Ammon's horn (tissue), 1 donor: Measurements from ENCODE around the gene C1QTNF3.
"Not testable (repeated sequence)": the region's sequence is repeated elsewhere in the genome, so short reads cannot be mapped to it uniquely, and the experiment has no call there.

Source experiments
- DNase-seq: peaks from one replicate; pipeline ENCODE4 v3.0.0-alpha.2; 2016; ENCODE audit warnings: low spot score

C1QTNF3 gene, protein sequence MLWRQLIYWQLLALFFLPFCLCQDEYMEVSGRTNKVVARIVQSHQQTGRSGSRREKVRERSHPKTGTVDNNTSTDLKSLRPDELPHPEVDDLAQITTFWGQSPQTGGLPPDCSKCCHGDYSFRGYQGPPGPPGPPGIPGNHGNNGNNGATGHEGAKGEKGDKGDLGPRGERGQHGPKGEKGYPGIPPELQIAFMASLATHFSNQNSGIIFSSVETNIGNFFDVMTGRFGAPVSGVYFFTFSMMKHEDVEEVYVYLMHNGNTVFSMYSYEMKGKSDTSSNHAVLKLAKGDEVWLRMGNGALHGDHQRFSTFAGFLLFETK

DNA sequence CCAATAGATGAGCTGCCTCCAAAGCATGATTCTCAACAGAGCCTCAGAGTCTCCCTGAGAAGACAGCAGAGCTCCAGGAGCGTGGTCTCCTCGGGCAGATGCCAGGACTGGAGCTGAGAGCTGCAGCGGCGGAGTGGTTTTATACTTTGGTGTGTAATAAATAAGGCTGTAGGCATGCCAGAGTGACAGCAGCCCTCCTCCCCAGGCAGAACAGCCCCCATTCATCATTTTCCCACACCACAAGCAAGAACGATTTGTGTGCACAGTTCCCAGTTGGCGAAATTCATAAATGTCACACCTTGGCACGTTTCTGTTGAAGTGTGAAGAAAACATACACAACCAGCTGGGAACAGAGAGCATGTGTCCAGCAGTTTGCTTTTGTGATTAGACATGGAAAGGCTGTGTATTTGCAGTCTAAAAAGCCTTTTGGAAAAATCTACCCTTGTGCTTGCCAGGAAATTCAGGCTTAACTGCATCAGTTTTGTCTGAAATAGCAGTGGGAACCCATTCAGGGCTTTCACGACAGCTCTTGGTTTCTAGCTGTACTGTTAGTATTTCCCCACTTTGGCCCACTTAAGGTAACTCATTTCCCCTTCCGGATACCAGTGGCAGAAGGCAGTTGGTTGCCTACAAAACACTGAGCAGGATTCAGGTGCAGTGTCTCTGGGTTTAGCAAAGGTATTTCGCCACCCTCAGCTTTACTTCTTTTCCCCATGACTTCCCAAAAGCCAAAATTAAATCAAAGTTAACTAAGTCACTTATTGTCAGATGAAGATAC, at the start of gene C1QTNF3:
TSS of gene C1QTNF3 (minus strand) at position 115 of the 778 bp plus-strand sequence. CDS start at position 27, 88 bp downstream.
- peak; percentile 26 for DNase-seq

DNA sequence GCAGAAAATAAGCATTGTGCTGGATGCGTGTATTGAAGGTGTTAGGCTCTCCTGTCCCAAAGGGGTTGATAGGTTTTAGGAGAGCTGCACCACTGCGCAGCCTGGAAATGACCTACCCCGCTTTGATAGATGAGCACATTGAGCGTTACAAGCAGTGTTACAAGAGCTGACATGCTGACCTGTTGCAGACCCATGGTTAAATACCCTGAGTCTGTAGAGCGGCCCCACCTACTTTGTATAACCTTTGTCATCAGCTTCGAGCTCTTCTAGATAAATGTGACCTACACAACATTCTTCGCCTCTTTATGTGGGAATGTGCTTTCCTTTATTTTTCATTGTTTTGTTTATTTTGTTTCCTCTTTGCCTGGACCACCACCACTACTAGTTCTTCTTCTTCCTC, 48.0 kb upstream of the C1QTNF3 start:
- DNase-seq, result not testable (repeated sequence)

DNA sequence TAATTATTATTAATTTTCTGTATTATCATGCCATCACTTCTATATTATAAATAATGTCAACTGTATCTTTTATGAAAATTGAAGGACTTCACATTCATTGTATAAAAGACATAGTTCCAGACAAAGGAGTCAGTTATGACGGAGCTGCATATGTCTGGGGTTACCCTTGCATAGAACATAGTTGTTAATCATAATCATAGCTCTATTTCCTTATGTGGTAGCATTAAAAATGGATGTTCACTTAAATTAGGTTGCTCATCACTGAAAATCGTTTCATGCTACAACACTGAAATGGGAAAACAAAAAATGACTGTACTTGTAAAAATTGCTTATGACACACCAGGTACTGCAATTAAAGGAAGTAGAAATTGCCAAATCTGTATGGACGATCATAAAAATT, 46.8 kb upstream of the C1QTNF3 start:
- not testable (repeated sequence) for DNase-seq

DNA sequence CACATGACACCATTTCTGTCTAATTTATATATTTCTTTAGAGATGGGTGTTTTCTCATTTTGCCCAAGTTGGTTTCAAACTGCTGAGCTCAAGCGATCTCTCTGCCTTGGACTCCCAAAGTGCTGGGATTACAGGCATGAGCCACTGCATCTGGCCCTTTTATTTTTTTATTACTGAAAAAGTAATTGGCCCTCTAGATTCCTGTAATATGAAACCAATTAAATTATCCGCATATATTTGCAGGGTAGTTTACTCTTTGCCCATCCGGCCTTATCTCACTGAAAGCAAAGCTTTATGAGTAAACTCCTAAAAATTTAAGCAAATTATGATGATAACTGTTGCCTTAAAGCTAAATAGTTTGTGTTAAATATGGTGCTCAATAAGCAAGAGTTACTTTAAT, 44.7 kb upstream of the C1QTNF3 start:
- DNase-seq, result not testable (repeated sequence)

DNA sequence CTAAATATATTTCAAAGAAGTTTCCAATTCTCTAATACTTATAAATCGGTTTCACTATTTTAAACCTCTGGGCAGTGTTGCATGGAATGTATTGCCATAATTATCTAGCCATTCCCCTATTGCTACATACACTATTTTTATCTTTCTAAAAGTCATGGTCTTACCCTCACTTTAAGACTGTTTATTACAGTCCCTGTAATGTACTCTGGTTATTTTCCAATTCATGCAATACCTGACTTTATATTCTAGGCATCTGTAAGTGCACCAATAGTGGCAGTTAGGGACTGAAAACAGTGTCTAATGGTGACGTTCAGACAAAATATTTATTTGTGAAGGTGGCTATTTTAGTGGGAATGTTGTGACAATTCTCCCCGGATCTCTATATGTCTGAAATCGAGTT, 40.9 kb upstream of the C1QTNF3 start:
- DNase-seq, result not testable (repeated sequence)

DNA sequence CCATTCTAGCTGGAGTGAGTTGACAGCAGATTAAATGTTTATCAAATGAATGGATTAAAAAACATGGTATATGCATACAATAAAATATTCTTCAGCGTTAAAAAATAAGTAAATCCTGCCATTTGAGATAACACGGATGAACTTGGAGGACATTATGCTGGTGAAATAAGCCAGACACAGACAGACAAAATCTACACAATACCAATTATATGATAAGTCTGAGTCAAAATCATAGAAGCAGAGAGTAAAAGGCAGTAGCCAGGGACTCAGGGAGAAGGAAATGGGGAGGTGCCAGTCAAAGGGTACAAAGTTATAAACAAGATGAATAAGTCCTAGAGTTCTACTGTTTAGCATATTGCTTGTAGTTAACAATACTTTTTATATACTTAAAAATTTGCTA, 36.5 kb upstream of the C1QTNF3 start:
- not testable (repeated sequence) for DNase-seq

DNA sequence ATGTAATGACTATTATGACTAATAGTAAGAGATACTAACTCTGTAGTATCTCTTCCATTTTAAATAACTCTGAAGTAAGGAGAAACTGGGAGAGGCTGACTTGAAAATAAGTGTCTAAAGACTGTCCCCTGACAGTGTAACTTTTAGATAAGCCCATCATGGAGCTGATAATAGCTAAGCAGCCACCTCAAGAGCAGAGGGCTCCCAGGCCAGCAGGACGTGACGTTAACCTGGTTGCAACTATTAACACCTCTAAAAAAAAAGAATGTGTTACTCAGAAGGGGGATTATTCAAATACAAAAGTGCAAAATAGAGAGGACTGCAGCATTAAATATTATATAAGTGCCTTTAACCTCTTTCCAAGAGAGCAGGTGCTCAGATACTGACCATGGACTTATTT, 34.6 kb upstream of the C1QTNF3 start:
- not testable (repeated sequence) for DNase-seq

DNA sequence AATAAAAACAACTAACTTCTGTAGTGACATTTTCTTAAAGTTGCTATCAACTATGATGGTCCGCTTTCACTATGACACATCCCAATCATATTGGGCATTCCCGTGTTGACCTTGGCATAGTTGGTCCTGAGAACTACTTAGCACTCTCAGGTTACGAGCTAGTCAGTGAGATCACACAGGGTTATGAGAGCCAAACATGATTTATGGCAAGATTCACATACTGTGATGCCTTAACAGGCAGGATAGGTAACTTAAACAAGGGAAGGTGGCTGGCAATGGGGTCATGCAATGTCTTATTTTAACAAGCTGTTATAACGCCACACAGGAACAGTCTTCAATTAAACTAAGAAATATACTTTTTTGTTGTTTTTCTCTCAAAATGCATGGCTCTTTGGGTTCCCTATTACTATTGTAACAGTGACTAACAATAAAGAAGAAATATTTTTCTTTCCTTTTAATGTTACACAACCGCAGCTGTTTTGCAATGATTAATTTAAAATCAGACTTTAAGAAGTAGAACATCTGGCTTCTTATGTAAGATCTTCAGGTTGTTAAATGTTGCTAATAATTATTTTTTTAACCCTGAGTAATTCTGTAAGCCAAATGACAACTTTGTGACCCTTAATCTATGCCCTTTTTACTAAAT, 33.8 kb upstream of the C1QTNF3 start:
- DNase-seq, result not testable (repeated sequence)

DNA sequence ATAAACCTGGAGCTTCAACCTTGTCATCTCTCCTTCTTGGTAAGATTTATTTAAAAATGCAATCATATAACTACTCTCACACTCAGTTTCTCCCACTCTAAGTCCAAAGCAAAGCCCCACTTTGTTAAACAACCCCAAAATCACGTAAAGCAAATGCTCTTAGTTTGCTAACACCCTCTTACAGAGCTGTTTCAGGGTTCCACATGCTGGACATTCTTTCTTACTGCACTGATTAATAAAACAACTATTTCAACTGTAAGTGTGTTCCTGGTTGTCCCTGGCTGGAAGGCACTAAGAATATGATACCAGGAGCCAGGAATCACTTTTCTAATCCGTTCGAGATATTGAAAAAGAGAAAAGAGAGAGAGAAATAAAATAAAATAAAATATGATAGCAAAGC, 31.5 kb upstream of the C1QTNF3 start:
- DNase-seq, result not testable (repeated sequence)

DNA sequence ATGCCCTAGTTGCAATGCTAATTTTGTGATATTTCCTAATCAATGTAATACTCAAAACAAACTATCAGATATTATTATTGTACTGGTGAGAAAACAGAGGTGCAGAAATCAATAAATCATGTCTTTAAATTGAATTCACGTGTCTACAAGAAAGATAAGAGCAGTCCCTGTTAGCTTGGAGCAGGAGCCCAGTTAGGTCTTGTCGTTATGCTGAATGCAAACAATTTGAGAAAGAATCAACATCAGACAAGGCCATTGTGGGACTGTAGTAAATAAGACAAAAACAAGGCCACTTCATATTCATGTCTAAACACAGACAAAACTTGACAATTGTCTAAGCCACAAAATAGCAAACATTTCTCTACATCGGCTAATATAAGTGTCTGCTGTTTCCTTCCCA, 31.1 kb upstream of the C1QTNF3 start:
- not testable (repeated sequence) for DNase-seq

DNA sequence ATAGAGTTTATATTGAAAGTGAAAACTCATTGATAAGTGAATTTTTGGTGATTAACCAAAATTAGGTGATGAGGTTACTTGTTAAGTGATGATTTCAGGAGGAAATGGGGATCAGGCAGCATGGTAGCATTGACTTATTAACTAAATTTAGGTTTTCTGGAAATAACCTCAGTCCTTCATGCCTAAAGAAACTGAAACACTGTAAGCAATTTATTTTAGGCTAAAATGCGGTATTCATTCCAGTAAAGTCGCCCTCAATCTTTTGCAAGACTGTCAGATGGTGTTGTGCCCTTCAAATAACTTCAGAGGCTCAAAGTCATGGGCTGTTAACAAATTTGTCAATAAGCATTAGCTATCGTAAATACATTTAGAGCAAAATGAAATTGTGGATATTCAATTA, 27.6 kb upstream of the C1QTNF3 start:
- not testable (repeated sequence) for DNase-seq

DNA sequence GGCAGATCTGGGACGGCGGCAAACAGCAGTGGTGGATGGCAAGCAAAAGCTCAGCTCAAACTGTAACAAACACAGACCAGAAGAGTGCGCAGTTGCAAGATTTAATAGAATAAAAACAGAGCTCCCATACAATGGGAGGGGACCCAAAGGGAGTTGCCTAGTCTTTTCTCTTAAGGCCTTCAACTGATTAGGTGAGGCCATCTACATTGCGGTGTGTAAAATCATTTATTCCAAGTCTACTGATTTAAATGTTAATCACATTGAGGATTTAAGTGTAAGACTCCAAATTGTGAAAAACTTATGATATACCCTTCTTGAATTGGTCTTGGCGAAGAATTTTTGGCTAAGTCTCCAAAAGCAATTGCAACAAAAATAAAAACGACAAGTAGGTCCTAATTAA, 21.6 kb upstream of the C1QTNF3 start:
- no peak for DNase-seq

DNA sequence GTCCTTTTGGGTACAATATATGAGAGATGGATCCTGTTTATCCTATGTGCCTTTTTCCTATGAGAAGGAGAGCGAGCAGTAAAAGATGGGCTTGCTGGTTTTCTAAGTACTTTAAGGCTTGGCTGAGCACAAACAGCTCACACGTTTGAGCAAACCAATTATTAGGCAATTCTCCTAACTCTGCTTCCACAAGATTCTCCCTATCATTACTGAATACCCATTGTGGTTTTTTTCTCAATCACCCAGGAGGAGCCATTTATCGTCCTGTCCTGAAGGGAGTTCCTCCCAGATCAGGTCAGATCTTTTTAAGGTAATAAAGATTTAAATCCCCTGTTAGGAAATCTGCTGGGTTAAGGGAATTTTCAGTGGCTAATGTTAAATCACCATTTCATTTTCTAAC, 19.4 kb upstream of the C1QTNF3 start:
- DNase-seq, result no peak

DNA sequence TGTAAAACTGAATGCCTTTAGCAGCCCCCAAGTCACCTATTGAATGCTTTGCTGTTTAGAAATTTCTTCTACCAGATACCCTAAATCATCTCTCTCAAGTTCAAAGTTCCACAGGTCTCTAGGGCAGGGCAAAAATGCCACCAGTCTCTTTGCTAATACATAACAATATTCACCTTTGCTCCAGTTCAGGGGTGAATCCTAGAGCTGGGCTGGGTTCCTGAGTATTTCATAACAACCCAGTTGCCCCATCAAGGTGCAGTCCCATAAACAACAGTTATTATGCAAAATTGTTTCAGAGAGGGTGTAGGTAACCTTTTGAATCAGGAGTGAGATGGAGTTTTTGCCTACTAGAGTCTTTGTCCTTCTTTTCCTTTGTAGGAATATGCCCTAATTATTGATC, 19.0 kb upstream of the C1QTNF3 start:
- DNase-seq, result no peak

DNA sequence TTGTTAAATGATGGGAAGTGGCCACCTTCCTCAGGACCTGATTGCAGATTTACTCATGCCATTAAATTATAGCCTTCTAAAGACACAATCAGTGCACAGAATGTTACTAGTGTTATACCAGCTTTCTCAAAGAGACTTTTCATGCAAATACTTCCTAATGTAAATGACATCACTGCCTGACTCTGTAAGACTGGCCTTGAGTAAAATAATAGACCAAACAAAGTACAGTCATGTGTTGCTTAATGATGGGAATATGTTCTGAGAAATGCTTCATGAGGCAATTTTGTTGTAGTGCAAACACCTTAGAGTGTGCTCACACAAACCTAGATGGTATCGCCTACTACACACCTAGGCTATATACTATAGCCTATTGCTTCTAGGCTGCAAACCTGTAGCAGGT, 17.0 kb upstream of the C1QTNF3 start:
- DNase-seq, result no peak

DNA sequence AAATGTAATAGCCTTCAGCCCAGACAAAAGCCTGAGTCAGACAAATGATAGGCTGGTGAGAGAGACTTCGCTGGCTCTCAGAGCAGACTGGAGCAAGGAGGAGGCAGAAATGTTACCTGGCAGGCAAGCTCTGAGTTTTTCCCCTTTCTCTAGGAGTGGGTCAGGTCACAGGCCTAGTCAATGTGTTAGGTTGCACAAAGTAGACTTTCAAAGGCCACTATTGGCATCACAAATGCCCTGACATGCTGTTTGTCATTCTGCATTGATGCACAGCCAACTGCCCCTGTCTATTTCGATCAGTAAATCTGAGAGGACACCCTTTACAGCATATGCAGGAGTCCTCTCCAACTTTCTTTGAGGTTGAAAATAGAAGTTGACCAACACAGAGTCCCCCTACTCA, 15.5 kb upstream of the C1QTNF3 start:
- DNase-seq, result no peak

DNA sequence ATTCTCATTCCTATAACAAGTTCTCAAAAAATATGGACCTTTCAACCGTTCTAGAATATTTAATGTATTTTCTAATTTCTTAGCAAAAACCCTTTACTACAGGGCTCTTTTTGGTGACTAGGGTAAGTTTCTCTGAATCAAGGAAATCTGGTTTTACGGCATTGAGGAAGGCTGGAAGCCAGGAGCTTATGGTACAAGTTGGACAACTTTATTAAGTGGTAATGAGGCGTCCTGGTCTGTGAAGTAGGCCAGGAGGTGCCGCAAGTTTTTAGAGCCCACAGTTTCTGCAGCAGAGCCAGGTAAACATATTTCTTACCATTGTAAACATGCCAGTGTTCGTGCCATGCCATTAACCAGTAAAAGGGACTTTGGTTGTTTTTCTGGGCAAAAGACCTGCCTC, 14.6 kb upstream of the C1QTNF3 start:
- DNase-seq, result no peak

DNA sequence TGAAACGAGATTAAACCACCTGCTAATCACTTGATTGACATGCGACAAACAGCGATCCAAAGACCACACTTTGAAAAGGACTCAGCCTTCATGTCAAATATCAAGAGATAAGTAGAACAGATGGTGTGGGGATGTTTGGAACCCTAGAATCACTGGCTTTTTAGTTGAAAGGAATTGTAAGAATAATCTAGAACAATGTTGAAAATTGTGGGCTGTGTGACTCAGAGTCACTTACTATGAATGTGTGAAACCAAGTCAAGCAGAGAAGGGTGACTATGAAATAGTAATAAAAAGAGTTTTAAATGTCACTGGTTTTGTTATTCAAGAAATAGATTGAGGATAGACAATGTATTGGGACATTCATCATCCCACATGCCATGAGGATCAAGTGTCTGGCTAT, 14.1 kb upstream of the C1QTNF3 start:
- no peak for DNase-seq

DNA sequence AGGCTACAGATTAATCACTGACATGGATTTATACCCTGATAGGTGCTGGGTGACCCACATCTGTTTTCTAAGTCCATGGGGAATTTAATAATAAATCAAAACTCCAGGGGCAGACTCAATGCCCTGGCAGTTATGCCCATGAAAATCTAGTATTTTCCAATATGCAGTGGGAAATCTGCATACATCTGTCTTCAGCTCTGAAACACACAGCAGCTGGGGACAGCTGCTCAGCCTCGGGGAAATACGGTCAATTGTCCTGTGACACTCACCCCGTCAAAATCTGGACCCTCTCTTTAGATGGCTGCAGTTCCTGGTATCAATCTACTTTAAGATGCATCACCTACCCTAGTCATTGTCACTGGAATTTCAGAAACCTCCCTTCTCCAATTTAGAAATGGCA, 12.7 kb upstream of the C1QTNF3 start:
- DNase-seq, result no peak

DNA sequence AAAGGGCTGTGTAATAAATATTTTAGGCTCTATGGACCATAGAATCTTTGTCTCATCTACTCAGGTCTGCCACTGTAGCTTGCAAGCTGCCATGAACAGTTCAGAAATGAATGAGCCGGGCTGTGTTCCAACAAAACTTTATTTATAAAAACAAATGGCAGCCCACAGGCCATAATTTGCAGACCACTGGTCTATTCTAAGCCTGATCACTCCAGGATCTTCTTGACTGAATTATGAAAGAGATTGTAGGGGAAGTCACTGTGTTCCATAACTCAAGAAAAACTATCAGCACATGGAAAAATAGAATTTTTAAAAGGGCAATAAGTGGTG, 11.4 kb upstream of the C1QTNF3 start:
- DNase-seq, result no peak

DNA sequence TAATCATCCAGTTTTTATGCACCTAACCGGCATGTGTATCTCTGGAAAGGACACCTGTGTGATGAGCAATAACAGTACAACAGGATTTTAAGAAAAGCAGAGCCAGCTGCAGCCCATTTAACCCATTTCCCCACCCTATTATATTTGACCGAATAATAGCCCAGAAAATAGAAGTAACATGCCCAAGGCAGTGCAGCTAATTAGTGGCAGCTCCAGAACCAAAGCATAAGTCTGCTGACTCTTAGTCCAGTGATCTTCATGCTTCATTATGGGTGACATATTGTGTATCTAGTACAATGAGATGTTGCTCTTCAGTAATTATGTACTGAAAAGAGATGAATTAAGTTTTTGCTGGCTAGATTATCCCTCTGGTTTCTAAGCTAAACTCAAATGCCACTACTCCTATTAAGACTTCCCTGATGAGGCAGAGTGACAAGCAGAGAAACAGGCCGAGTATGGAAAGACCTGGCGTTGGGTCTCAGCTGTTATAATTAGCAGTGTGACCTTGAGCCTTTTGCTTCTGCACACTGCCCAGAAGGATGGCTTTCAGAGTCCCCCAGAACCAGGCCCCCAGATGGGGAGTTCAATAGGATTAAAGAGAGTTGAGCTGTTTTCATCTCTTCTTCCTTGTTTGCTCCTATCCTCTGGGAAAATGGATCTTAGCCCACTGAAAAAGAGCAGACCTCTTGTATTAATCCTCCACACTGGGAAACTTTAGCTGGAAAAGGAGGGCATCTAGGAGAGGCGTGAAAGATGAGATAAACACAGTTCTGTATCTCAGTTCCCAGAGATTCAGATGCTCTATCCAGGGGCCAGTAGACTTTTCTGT, 10.8 kb upstream of the C1QTNF3 start:
- DNase-seq, result no peak

DNA sequence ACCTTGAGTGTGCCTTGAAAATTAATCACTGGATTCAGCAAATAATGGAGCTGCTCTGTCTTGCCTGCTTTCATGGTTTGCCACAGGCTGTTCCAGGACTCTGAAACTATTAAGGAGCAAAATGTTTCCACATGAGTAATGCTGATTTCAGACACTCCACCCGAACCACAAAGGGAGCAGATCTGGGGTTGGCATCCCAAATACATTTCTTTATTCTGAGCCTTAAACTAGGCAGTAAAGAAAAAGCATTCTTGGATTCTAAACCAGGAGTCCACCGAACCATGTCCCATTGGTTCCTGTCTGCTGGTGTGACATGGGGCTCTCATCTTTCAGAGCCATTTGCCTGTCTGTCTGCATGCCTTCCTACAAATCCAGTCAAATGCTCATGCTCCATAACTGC, 10.1 kb upstream of the C1QTNF3 start:
- DNase-seq, result no peak
